IMR-90 (cell line): ENCODE measurements around the gene RMND5B.

Source experiments
- BHLHE40 ChIP-seq: fragments of 150-350 bp; IDR thresholded peaks from 2 replicates; pipeline ENCODE4 v1.6.1; 2016; ENCODE audit warnings: mild to moderate bottlenecking, low read depth, low read length
- CEBPB ChIP-seq: IDR thresholded peaks from 2 replicates; pipeline ENCODE4 v1.6.1; 2012; ENCODE audit warnings: low read depth, low read length, improper control_type of control experiment
- CHD1 ChIP-seq: IDR thresholded peaks from 2 replicates; pipeline ENCODE4 v1.6.1; 2012; ENCODE audit warnings: low read depth, low read length, improper control_type of control experiment
- FOS ChIP-seq: fragments of 150-350 bp; IDR thresholded peaks from 2 replicates; pipeline ENCODE4 v1.6.1; 2016; ENCODE audit warnings: low read depth, low read length
- MAFK ChIP-seq: IDR thresholded peaks from 2 replicates; pipeline ENCODE4 v1.6.1; 2012; ENCODE audit warnings: low read depth, low read length, improper control_type of control experiment
- MAZ ChIP-seq: IDR thresholded peaks from 2 replicates; pipeline ENCODE4 v1.6.1; 2012; ENCODE audit warnings: low read depth, mild to moderate bottlenecking, low read length, improper control_type of control experiment, moderate library complexity, borderline replicate concordance
- NFE2L2 ChIP-seq: fragments of 150-350 bp; IDR thresholded peaks from 2 replicates; pipeline ENCODE4 v1.6.1; 2016; ENCODE audit warnings: low read depth, mild to moderate bottlenecking, low read length
- POLR2A ChIP-seq: IDR thresholded peaks from 2 replicates; pipeline ENCODE4 v1.6.1; 2012; ENCODE audit warnings: mild to moderate bottlenecking, low read depth, low read length
- RAD21 ChIP-seq: IDR thresholded peaks from 2 replicates; pipeline ENCODE4 v1.6.1; 2012; ENCODE audit warnings: low read length, improper control_type of control experiment
- RCOR1 ChIP-seq: IDR thresholded peaks from 2 replicates; pipeline ENCODE4 v1.6.1; 2012; ENCODE audit warnings: mild to moderate bottlenecking, low read length, improper control_type of control experiment; ENCODE audit not compliant: insufficient replicate concordance
- RFX5 ChIP-seq: IDR thresholded peaks from 2 replicates; pipeline ENCODE4 v1.8.0; 2012; ENCODE audit warnings: low read depth, mild to moderate bottlenecking, low read length, moderate library complexity
- SMC3 ChIP-seq: fragments of 150-350 bp; IDR thresholded peaks from 2 replicates; pipeline ENCODE4 v1.6.1; 2016; ENCODE audit warnings: low read depth, mild to moderate bottlenecking, antibody characterized with exemption, low read length, moderate library complexity
- USF2 ChIP-seq: fragments of 150-350 bp; IDR thresholded peaks from 2 replicates; pipeline ENCODE4 v1.6.1; 2017; ENCODE audit warnings: mild to moderate bottlenecking, antibody characterized with exemption, low read length, low read depth
- TF ChIP-seq, protein P1 (sequence below): conservative IDR thresholded peaks from 2 replicates; pipeline ENCODE4 v1.5.1; 2012; ENCODE audit warnings: mild to moderate bottlenecking, low read depth, low read length, improper control_type of control experiment

- TF ChIP-seq, protein P1, sequence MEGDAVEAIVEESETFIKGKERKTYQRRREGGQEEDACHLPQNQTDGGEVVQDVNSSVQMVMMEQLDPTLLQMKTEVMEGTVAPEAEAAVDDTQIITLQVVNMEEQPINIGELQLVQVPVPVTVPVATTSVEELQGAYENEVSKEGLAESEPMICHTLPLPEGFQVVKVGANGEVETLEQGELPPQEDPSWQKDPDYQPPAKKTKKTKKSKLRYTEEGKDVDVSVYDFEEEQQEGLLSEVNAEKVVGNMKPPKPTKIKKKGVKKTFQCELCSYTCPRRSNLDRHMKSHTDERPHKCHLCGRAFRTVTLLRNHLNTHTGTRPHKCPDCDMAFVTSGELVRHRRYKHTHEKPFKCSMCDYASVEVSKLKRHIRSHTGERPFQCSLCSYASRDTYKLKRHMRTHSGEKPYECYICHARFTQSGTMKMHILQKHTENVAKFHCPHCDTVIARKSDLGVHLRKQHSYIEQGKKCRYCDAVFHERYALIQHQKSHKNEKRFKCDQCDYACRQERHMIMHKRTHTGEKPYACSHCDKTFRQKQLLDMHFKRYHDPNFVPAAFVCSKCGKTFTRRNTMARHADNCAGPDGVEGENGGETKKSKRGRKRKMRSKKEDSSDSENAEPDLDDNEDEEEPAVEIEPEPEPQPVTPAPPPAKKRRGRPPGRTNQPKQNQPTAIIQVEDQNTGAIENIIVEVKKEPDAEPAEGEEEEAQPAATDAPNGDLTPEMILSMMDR, result no peak
- TF ChIP-seq POLR2A, result no peak
- no peak for TF ChIP-seq RCOR1
- TF ChIP-seq BHLHE40, result no peak
- TF ChIP-seq SMC3, result no peak
- no peak for TF ChIP-seq MAZ
- no peak for TF ChIP-seq RFX5
- no peak for TF ChIP-seq USF2
- TF ChIP-seq CHD1, result no peak
- TF ChIP-seq FOS, result no peak
- TF ChIP-seq RAD21, result no peak
- no peak for TF ChIP-seq NFE2L2
- no peak for TF ChIP-seq MAFK
- TF ChIP-seq CEBPB, result no peak
Observed at GRCh38 chr5:178121391-178122276, 9.2 kb upstream of the RMND5B start.
